Measurements from ENCODE around the gene ITGB3BP. TPM values are rescaled to one million over a fixed set of nuclear protein-coding genes. Genes with fewer than 3 reads are reported as not detected.

Gene ITGB3BP
- total and polyA plus RNA-seq, 2 of the 8 experiments (the other 6 are each of a cell fraction or from before 2014, with no cell fraction given) = 17.6 to 49.1 TPM

DNA sequence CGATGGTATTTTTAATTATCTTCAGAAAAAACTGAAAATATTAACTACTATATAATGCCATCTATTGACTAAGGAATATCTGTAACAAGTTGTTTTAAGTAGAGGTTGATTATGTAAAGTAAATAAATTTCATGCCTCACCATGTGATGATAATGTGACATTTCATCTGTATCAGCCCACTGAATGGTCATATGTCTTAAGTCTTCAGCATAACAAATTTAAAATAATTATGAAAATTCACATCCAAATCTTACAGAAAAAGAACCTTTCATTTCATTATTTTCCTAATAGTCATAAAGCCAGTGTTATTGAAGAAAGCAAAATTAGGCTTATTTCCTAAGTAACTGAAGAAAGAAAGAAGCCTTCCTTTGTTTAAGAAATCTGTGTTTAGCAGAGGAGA, 72.6 kb downstream of the ITGB3BP start (continued):
- TF ChIP-seq ASH2L (IDR thresholded peaks at IDR 0.05; ENCODE audit: low read length) (no peak), TCF12 (IDR thresholded peaks at IDR 0.05; ENCODE audit: low read depth, low read length) (no peak)

Data from H1 (cell line).